Neural cell (in vitro differentiated cells): Measurements from ENCODE around the gene ACOX2. TPM values are rescaled to one million over a fixed set of nuclear protein-coding genes. Genes with fewer than 3 reads are reported as not detected.

Experiments
- H2AFZ ChIP-seq: fragments of 200-600, 300-800 bp; sonication (generic), shearing (Covaris generic); 2 replicates; pipeline ENCODE4 v1.6.0; 2014; ENCODE audit warnings: low read depth, mild to moderate bottlenecking, antibody characterized with exemption, low read length, moderate library complexity
- H3F3A ChIP-seq: fragments of 200-600 bp; shearing (Covaris generic); 2 replicates; pipeline ENCODE4 v1.6.1; 2016; ENCODE audit warnings: mild to moderate bottlenecking, moderate library complexity, mixed read lengths, antibody characterized with exemption, low read length; ENCODE audit not compliant: insufficient read depth, poor library complexity, severe bottlenecking
- H3K27ac ChIP-seq: fragments of 200-600, 300-800 bp; sonication (generic), shearing (Covaris generic); 2 replicates; pipeline ENCODE4 v1.5.1; 2014; ENCODE audit warnings: mild to moderate bottlenecking, low read length, moderate library complexity
- H3K27me3 ChIP-seq: fragments of 300-800, 200-600 bp; sonication (generic), shearing (Covaris generic); 2 replicates; pipeline ENCODE4 v1.6.0; 2014; ENCODE audit warnings: mild to moderate bottlenecking, low read depth, low read length, moderate library complexity; ENCODE audit not compliant: insufficient read depth
- H3K36me3 ChIP-seq: fragments of 300-800, 200-600 bp; sonication (generic), shearing (Covaris generic); 2 replicates; pipeline ENCODE4 v1.5.1; 2014; ENCODE audit warnings: mild to moderate bottlenecking, antibody characterized with exemption, low read length, moderate library complexity; ENCODE audit not compliant: insufficient read depth
- H3K4me2 ChIP-seq: fragments of 300-800, 200-600 bp; sonication (generic), shearing (Covaris generic); 2 replicates; pipeline ENCODE4 v1.6.0; 2014; ENCODE audit warnings: mild to moderate bottlenecking, low read length
- H3K4me3 ChIP-seq: fragments of 300-800, 200-600 bp; sonication (generic), shearing (Covaris generic); 2 replicates; pipeline ENCODE4 v1.5.1; 2014; ENCODE audit warnings: mild to moderate bottlenecking, low read length, moderate library complexity
- H3K79me2 ChIP-seq: fragments of 200-600 bp; shearing (Covaris generic); replicated peaks from 2 replicates; pipeline ENCODE4 v1.6.0; 2014; ENCODE audit warnings: mild to moderate bottlenecking, low read length, moderate library complexity; ENCODE audit not compliant: insufficient read depth
- H3K9ac ChIP-seq: fragments of 300-800, 200-600 bp; sonication (generic), shearing (Covaris generic); 2 replicates; pipeline ENCODE4 v1.6.1; 2016; ENCODE audit warnings: mild to moderate bottlenecking, low read length, mixed read lengths
- H3K9me2 ChIP-seq: fragments of 200-600 bp; shearing (Covaris generic); 2 replicates; pipeline ENCODE4 v1.6.1; 2016; ENCODE audit warnings: mild to moderate bottlenecking, low read length, mixed read lengths; ENCODE audit not compliant: insufficient read depth
- H3K9me3 ChIP-seq: fragments of 200-600, 300-800 bp; sonication (generic), shearing (Covaris generic); 2 replicates; pipeline ENCODE4 v1.6.1; 2016; ENCODE audit warnings: mild to moderate bottlenecking, mixed run types, low read length, moderate library complexity, mixed read lengths
- H4K20me1 ChIP-seq: fragments of 200-600 bp; shearing (Covaris generic); 2 replicates; pipeline ENCODE4 v1.6.1; 2016; ENCODE audit warnings: mild to moderate bottlenecking, mixed run types; ENCODE audit not compliant: insufficient read depth
- CTCF ChIP-seq: fragments of 450-650 bp; IDR thresholded peaks from 2 replicates; pipeline ENCODE4 v1.5.1; 2014; ENCODE audit warnings: antibody characterized with exemption, mild to moderate bottlenecking, moderate library complexity; ENCODE audit not compliant: poor library complexity, severe bottlenecking
- EP300 ChIP-seq: fragments of 450-650 bp; conservative IDR thresholded peaks from 2 replicates; pipeline ENCODE4 v1.6.1; 2014; ENCODE audit warnings: antibody characterized with exemption, mild to moderate bottlenecking, moderate library complexity; ENCODE audit not compliant: poor library complexity, severe bottlenecking
- EZH2 ChIP-seq: fragments of 200-600, 300-800 bp; shearing (Covaris generic), sonication (generic); IDR thresholded peaks from 2 replicates; pipeline ENCODE4 v1.6.1; 2014; ENCODE audit warnings: antibody characterized with exemption, low read length, borderline replicate concordance, mild to moderate bottlenecking; ENCODE audit not compliant: insufficient read depth, poor library complexity, severe bottlenecking
- MXI1 ChIP-seq: fragments of 450-650 bp; conservative IDR thresholded peaks from 2 replicates; pipeline ENCODE4 v1.6.1; 2014; ENCODE audit warnings: antibody characterized with exemption, mild to moderate bottlenecking; ENCODE audit not compliant: poor library complexity, severe bottlenecking
- POLR2AphosphoS5 ChIP-seq: IDR thresholded peaks from 2 replicates; pipeline ENCODE4 v1.6.1; 2012
- RAD21 ChIP-seq: fragments of 450-650 bp; conservative IDR thresholded peaks from 2 replicates; pipeline ENCODE4 v1.6.1; 2014; ENCODE audit warnings: antibody characterized with exemption, mild to moderate bottlenecking, moderate library complexity
- REST ChIP-seq: IDR thresholded peaks from 2 replicates; pipeline ENCODE4 v1.6.1; 2012; ENCODE audit warnings: borderline replicate concordance
- SMC3 ChIP-seq: fragments of 450-650 bp; conservative IDR thresholded peaks from 2 replicates; pipeline ENCODE4 v1.6.1; 2014; ENCODE audit warnings: antibody characterized with exemption, mild to moderate bottlenecking, moderate library complexity; ENCODE audit not compliant: poor library complexity
- TAF1 ChIP-seq: IDR thresholded peaks from 2 replicates; pipeline ENCODE4 v1.6.1; 2012; ENCODE audit warnings: low read depth
- polyA plus RNA-seq: library from polyadenylated mRNA; depleted of rRNA; stranded (reverse); fragments of >200 nt; gene quantifications from 2 replicates; pipeline ENCODE4 v1.2.3, GENCODE V29; 2014

ACOX2 gene
- polyA plus RNA-seq, 1 donor from 2014 or later: not detected

GRCh38 chr3:58576716-58577115 is 39.7 kb upstream of the ACOX2 start:
- no peak overlapping the region for H3K9ac ChIP-seq
- H3K27ac ChIP-seq: no peak overlapping the region
- peaks cover 5% of the 10 kb centered on the region for H3K9me3 ChIP-seq
- H3K4me2 ChIP-seq: no peak overlapping the region
- no peaks in the 10 kb centered on the region for H3K9me2 ChIP-seq
- H3K36me3 ChIP-seq: peaks cover 4% of the 10 kb centered on the region
- H3K27me3 ChIP-seq: no peaks in the 10 kb centered on the region
- H3K4me3 ChIP-seq: no peak overlapping the region
- no peak for TF ChIP-seq POLR2AphosphoS5
- no peak for TF ChIP-seq TAF1
- TF ChIP-seq EZH2: no peak
- no peak for TF ChIP-seq SMC3
- TF ChIP-seq REST: no peak
- no peak for TF ChIP-seq RAD21
- H3F3A ChIP-seq: peaks cover 4% of the 10 kb centered on the region
- no peaks in the 10 kb centered on the region for H4K20me1 ChIP-seq
- H2AFZ ChIP-seq: no peak overlapping the region
- no peaks in the 10 kb centered on the region for H3K79me2 ChIP-seq

- H3K9ac ChIP-seq: no peak overlapping the region
- H3F3A ChIP-seq: no peaks in the 10 kb centered on the region
- H3K4me2 ChIP-seq: no peak overlapping the region
- no peak overlapping the region for H3K4me3 ChIP-seq
- TF ChIP-seq RAD21: no peak
- no peak for TF ChIP-seq TAF1
- H3K36me3 ChIP-seq: peaks cover 4% of the 10 kb centered on the region
- H3K27ac ChIP-seq: no peak overlapping the region
- no peaks in the 10 kb centered on the region for H3K9me2 ChIP-seq
- no peaks in the 10 kb centered on the region for H3K79me2 ChIP-seq
- no peaks in the 10 kb centered on the region for H3K27me3 ChIP-seq
- no peaks in the 10 kb centered on the region for H4K20me1 ChIP-seq
- H2AFZ ChIP-seq: no peak overlapping the region
- H3K9me3 ChIP-seq: peaks cover 5% of the 10 kb centered on the region
Measured at GRCh38 chr3:58575971-58576652, 39.1 kb upstream of the ACOX2 start.

GRCh38 chr3:58574682-58575081 is 37.7 kb upstream of the ACOX2 start:
- no peak overlapping the region for H3K27ac ChIP-seq
- H3K36me3 ChIP-seq: peaks cover 4% of the 10 kb centered on the region
- H3K4me2 ChIP-seq: no peak overlapping the region
- no peaks in the 10 kb centered on the region for H3K9me2 ChIP-seq
- no peaks in the 10 kb centered on the region for H3K27me3 ChIP-seq
- H2AFZ ChIP-seq: no peak overlapping the region
- no peaks in the 10 kb centered on the region for H4K20me1 ChIP-seq
- peaks cover 5% of the 10 kb centered on the region for H3K9me3 ChIP-seq
- H3K79me2 ChIP-seq: no peaks in the 10 kb centered on the region
- H3K9ac ChIP-seq: no peak overlapping the region
- TF ChIP-seq CTCF (no peak), RAD21 (no peak), EZH2 (no peak), MXI1 (no peak), SMC3 (no peak), TAF1 (no peak), EP300 (no peak), POLR2AphosphoS5 (no peak), REST (no peak)
- H3K4me3 ChIP-seq: no peak overlapping the region
- no peaks in the 10 kb centered on the region for H3F3A ChIP-seq
